HG02885 (cell line): Measurements from ENCODE around the gene KRABD2.
"Not testable (repeated sequence)": the region's sequence is repeated elsewhere in the genome, so short reads cannot be mapped to it uniquely, and the experiment has no call there.

Experiments
- ATAC-seq: cut with Tn5 transposase; IDR thresholded peaks from one replicate; pipeline ENCODE4 v1.9.1; 2021; ENCODE audit warnings: mild to moderate bottlenecking; ENCODE audit not compliant: unreplicated experiment, poor library complexity

The KRABD2 gene

DNA sequence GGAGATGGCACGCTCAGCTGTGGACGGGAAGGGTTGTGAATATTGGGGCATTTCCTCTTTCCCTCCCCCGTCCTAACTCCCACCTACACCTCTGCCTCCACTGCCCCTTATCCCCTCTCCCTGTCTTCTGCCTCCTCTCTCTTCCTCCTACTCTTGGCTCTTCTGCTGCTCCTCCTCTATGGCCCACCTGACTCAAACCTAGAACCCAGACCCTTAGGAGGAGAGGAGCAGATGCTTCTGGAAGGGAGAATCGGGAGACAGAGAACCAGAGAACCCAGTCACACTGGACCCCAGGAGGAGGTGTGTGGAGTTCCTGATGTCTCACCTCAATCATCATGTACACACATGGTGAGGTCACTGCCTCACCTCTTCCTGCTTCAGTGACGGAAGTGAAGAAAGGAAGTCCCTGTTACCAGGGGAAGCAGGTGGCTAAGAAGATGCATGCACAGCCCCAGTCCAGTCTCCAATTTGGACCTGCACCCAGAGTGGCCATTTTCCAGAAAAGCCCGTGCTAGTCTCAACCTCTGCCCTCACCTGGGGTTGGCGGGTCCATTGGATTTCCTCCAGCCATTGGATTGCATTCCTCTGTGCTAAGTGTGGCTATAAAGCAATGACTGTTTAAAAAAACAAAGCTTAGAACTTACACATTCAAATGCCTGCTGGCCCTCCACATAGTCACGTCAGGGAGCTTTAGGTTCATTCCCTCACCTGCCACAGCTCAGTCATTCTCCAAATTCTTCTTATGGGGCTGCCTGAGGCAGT, 17.1 kb upstream of the KRABD2 start:
- no peak for ATAC-seq

DNA sequence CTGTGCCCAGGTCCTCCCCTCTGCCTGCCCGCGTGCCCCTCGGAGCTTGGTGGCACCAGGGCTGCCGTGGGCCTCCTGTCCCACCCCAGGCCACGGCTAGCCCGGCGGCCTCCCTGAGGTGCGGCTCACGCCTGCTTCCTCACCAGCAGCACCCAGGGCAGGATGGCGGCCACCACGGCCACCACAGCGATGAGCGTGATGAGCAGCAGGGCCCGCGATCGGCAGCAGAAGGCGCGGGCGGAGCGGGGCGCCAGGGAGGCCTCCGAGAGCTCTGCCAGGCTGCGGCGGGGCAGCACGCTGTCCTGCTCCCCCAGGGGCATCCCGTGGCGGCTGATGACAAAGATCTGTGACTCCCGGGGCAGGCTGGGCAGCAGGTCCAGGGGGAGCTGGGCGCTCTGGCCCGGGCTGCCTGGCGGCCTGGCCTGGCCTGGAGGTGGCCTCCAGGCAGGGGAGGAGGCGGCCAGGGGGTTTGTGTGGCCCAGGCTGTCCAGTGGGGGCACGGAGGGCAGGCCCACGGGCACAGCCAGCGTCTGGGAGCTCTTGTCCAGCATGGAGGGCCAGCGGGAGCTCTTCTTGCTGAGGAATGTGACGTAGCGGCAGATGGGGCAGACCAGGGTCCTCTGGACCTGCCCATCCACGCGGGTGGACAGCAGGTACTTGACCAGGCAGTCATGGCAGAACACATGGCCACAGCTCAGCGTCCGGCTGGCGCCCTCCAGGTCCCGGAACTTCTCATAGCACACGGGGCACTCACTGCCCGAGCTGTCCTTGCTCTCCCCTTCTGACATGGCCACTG, 16.4 kb upstream of the KRABD2 start:
- no peak for ATAC-seq

DNA sequence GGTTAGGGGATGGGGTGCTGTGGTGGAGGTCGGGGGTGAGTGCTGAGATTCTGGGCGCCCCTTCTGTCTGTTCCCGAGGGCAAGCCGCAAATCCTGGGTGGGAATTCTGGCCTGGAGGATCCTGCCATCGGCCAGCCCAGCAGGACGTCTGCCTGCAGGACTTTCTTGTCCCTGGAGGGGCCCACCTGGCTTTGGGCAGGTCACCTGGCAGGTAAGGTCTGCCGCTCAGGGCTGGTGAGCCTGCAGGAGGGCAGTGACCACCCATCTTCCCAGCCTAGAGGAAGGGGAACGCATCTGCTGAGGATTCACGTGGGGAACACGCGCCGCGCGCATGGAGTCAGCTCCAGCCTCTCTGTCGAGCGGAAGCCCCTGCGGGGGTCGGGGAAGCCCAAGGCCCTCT, 15.8 kb upstream of the KRABD2 start:
- no peak for ATAC-seq

DNA sequence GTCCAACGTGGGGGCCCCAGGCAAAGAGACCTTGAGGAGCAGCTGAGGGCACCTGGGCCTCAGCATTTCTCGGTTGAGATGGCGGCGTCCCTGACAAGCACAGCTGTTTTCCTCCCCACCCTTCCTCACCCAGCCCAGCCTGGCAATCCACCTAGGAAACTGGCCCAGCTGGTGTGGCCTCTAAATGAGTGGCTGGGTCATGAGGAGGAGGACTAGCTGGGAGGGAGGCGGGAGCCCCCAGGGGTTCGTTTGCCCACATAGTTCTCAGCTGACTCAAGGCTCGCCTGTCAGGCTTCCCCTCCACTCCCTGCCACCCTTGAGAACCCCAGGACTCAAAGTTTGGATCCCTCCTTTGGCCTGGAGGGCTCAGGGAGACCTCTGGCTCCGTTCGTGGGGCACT, 15.2 kb upstream of the KRABD2 start:
- ATAC-seq = no peak

DNA sequence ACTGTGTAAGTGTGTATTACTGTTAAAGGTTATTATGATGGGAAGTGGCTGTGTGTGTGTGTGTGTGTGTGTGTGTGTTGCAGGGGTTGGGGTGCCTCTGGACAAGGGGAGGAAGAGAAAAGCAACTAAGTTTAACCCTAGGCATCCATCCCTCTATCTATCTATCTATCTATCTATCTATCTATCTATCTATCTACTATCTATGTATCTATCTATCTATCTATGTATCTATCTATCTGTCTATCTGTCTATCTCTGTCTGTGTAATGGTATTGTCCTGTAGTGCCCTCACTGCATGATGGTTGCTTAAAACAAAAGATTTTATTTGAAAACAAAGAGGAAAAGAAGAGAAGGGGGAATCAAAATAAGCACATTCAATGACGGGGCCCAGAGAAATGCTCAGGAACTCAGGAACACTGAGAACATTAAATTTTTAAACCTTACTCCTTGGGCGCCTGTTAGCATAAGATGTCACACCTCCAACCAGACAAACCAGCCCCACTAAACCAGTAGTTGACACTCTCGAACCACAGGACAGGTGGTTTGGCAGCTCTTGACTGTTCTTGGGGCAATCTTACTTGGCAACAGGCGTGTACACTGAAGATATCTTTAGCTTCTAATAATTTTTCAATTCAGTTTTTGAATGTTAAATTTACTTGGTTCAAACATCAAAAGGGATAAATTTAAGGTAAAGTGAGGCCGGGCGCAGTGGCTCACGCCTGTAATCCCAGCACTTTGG, 11.6 kb upstream of the KRABD2 start:
- ATAC-seq = no peak

DNA sequence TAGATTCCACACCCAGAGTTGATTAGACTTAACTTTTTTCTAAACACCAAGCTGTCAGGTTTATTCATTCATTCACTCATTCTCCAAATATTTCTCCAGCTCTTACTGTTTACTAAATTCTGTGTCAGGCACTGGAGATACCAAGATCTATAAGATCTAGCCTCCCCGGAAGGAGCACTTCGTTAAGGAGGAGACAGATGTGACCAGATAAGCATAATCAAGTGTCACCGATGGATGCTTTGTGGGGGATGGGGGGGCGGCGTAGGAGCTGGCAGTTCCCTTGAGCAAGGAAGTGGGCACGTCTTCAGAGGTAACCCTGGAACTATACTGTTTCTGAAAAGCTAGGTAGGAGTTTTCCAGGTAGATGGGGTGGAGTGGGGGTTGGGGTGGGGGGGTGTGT, 10.3 kb upstream of the KRABD2 start:
- ATAC-seq = no peak

DNA sequence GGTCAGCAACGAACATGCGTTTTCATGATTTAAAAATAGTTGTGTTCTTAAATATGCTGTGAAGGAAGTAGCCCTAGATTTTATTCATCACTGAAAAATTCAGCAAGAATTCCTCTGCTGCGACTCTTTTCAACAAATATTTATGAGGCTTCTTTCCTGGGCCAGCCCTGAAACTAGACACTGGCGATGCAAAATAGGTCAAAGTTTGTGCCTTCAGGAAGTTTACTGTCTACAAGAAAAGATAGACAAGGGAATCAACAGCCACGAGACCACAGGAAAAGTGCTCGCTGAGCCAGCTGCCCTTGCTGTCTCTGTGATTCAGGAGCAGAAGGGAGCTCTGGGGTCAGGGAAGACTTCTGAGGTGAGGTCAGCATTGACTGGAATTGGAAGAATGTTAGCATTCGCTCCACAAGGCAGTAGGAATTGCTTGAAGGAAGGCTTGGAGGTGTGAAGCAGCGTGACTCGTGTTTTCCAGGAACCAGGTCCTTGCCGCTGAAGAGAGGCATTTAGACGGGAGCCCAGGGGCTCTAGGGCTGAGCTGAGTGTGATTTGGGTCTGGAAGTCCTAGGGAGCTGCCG, 8.4 kb upstream of the KRABD2 start:
- no peak for ATAC-seq

DNA sequence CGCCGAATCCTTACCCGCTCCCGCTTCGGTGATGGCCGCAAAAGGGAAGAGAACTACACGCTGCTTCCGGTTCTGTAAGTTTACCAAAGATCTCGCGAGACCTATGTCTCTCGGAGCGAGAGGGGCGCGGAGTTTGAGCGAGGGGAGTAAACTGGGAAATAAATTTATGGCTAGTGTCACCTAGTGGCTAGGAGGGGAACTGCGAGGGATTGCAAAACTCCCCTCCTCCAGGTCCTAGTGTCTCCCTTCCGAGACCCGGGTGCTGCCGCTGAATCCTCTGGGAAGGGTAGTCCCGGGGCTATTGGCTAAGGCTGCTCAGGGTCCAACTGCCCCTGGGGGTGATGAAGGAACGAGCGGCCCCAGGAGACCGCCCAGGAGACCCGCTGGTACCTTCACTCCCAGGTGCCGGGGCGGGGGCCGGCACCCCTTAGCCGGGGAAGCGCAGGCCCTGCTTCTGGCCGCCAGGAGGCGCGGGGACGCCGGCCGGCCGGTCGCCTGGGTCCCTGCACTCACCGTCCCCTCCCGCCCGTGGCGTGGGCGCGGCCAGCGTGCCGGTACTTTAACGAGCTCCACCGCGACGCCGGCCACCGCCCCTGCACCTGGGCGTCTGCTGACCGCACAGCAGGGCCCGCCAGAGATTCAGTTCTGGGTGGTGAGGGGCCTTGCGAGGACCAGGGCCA, 6.8 kb upstream of the KRABD2 start, which contains the start of gene RPL26:
RPL26 (minus strand) TSS at position 51 of the 680 bp plus-strand sequence. CDS start 883 bp downstream, outside the sequence.
- ATAC-seq = peak; percentile 90

DNA sequence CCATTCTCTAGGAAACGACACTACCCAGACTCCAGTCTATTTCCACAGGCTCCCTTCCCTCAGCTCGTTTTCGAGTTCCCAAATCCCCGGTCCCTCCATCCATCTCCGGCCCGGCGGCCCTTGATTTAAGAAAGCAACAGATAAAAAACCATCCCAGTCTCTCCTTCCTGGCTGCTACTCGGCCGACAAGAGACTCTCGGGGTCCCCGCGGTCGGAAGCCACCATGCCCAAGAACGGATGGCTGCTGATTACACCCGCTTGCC, 6.3 kb upstream of the KRABD2 start:
- peak; percentile 4 for ATAC-seq

DNA sequence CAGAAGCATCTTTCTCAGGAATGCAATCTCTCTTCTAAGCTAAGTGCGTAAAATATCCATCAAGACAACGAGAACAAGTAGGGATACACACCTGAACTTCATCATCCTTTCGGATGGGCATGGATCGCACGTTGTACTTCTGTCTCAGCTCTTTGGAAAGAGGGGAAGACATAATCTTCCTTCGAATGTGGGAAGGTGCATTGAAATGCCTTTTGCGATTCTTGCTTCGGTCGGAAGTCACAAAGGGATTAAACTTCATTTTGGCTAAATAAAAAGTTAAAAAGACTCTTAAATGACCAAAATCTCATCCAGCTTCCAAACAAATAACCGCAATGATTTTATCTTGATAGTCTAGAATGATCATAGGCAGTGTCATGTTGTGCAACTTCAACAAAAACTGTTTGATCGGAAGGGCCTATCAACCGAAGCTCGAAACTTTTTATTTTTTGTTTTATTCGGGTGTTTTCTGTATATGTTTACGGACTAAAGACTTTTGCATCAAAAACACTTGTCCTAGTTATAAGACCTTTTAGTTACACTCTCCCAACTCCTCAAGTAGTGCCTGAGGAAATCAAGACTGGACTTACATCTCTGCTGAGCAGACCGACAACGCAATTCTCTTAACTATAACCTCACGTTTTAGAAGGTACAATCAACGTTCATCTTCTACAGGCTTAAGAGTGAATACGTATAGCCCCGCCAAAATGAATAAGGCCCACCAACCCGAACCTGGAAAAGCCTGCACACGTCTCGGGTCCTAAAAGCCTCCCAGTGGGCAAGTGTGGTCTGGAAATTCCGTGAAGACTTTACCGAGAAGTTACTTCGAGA, 5.8 kb upstream of the KRABD2 start:
- ATAC-seq = no peak

DNA sequence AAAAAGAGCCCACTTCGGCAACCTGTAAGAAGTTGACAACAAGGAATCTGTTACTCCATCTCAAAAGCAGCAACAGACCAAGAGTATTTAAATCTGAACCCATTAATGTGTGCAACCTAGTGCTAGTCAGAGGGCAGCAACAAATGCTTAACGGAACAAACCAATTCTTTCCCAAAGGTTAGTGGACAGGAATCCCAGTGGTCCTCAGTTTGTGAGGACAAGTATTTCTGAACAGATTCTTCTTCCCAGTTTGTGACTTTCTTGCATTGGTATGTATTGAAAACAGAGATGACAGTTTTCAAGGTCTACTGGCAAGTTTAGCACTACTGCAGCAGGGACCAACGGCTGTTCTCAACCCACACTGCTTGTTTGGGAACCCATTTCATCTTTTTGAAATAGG, 3.5 kb upstream of the KRABD2 start:
- ATAC-seq = no peak

DNA sequence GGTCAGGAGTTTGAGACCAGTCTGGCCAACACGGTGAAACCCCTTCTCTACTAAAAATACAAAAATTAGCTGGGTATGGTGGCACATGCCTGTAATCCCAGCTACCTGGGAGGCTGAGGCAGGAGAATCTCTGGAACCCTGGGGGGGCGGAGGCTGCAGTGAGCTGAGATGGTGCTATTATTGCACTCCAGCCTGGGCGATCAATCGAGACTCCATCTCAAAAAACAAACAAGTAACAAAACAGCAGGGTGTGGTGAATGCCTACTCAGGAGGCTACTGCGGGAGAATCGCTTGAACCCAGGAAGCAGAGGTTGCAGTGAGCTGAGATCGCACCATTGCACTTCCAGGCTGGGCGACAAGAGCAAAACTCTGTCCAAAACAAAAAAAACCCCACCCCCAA, 1.6 kb upstream of the KRABD2 start:
- not testable (repeated sequence) for ATAC-seq

DNA sequence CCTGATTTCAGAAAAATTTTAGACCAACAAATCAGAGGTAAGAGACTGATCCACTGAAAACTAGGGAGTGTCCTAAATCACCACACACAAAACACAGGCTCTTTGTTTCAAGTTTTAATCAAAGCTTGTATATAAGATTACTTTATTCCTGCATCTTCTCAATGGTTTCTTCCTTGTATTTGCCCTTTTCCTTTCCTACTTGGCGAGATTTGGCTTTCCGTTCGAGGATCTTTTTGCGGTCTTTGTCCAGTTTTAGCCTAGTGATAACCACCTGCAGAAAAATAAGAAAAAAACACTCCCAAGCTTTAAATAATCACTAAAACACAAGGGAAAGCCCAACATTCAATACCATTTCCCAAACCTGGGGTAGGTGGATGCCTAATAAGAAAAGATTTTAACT, 918 bp upstream of the KRABD2 start:
- no peak for ATAC-seq

DNA sequence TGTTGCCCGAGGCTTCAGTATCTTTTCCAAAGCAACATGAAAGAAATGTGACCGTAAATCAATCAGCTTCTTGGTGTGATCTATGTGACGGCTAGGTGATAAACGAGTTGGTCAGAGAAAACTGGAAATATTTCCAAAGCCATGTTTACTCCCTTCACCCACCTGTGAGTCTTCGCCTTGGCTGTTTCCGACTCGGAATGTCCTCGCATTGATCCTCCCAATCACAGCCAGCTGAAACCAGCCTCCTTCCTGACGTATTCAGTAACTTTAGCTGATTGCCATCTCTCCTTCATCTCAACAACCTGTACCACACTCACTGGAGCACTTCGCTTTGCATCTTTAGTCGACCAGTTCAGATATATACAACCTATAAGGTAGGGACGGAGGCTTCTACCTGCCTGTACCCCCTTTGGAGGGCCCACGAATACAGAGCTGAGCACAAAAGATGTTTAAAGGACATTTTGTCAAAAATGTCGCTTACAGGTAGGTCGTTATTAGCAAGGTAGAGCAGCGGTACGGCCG, 705 bp downstream of the KRABD2 start:
- no peak for ATAC-seq

DNA sequence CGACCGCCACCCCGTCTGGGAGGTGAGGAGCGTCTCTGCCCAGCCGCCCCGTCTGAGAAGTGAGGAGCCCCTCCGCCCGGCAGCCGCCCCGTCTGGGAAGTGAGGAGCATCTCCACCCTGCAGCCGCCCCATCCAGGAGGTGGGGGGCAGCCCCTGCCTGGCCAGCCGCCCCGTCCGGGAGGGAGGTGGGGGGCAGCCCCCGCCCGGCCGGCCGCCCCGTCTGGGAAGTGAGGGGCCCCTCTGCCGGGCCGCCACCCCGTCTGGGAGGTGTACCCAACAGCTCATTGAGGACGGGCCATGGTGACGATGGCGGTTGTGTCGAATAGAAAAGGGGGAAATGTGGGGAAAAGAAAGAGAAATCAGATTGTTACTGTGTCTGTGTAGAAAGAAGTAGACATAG, 2.6 kb downstream of the KRABD2 start:
- not testable (repeated sequence) for ATAC-seq

DNA sequence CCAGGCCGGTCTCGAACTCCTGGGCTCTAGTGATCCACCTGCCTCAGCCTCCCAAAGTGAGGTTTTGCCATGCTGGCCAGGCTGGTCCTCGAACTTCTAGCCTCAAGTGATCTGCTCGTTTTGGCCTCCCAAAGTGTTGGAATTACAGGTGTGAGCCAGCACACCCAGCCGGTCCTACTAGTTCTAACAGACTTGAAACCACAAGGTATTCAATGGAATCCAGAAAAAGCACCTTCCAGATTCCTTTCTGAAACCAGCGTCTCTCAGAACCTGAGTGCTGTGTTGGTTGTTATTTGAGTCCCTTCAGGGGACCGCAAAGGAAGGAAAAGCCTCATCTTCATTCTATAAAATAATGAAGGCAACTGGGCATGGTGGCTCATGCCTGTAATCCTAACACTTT, 4.1 kb downstream of the KRABD2 start:
- ATAC-seq = no peak

DNA sequence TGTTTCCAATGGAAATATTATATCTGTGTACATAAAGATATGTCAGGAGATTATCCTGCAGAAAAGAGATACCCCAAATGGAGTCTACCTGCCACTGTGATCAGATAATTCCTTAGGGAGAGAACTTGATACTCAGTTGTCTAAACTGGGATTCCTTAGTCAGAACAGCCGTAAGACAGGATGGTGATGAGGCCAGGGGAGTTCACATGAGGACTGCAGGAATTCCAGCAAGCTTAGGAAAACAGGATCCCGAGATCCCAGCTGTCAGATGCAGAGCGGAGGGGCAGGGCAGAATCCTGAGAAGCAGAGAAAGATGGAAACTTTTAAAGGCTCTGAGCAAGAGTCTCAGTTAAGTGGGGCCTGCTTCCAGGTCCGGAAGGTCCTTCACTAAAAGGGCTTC, 4.7 kb downstream of the KRABD2 start:
- ATAC-seq = no peak

DNA sequence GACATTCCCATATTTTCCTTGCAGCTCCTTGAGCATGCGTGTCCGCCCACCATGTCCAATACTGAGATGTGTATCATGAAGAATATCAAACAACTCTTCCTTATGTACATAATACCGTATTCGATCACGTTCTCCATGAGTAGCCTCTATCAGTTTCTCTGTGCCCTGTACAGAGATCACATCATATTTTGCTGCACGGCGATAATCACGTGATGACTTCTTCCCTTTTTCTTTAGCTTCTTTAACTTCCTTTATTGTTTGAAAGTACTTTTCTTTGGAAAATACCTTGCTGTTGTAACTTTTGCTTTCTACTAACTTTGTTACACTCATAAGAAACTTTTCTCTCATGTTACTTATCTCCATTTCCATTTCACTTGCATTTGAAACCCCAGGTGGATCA, 6.6 kb downstream of the KRABD2 start:
- ATAC-seq = no peak

DNA sequence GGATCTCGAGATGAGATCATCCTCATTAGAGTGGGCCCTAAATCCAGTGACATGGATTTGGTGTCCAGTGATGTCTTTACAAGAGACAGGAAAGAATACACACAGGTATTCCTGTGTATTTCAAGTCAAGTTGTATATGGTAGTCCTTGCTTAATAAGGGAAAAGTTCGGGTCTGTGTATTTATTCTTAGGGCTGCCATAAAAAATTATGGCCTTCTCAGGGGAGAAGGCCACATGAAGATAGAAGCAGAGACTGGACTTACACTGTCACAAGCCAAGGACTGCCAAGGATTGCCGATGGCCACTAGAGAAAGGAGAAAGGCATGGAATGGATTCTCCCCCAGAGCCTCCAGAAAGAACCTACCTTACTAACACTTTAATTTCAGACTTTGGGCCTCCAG, 8.3 kb downstream of the KRABD2 start:
- ATAC-seq = no peak
